ENCODE measurements around the gene NIPAL4. TPM values are rescaled to one million over a fixed set of nuclear protein-coding genes. Genes with fewer than 3 reads are reported as not detected.

The NIPAL4 gene
- polyA plus RNA-seq, 1 donor from 2014 or later, result not detected

DNA sequence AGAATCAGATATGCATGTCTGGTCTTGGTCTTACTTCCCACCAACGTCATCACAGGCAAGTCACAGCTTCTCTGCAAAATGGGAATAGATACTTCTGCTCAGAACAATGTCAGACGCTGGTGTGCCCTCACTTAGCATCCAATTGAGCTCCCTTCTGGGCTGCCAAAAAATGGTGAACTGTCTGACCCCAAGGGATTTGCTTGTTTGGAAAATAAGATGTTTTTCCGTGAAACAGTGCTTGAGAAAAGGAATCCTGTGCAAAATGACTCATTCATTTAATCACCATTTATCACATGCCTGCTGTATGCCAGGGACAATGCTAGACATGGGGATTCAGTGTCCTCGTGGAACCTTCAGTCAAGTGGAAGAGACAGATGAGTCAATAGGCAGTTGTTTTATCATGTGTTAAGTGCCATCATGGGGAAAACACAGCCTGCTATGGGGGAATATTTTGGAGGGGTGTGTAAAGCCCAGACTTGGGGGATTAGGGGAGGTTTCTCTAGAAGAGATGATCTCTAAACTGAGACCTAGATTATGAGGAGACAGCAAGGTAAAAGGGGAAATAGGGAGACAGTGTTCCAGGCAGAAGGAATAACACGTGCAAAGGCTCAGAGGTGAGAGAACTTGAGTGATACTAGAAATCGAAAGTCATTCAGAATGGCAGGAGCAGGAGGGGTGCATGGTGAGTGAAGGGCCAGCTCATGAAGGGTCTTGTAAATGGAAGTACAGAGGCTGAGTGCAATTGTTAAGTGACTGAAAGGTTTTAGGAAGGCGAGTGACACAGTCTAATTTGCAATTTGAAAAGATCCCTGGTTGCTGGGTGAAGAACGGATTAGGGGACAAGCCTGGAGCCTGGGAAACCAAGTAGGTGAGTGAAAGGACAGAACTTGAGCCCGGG lies 3.9 kb downstream of the NIPAL4 start:
- Histone ChIP-seq H3K4me2 (ENCODE audit: low read length) (no peak overlapping the region), H3F3A (ENCODE audit: insufficient read depth, low read length, poor library complexity, severe bottlenecking) (no peaks in the 10 kb centered on the region), H3K27ac (ENCODE audit: low read length) (no peak overlapping the region), H3K4me3 (ENCODE audit: low read length) (no peak overlapping the region), H3K36me3 (ENCODE audit: insufficient read depth, low read length) (no peaks in the 10 kb centered on the region), H3K9me2 (ENCODE audit: insufficient read depth, low read length) (no peaks in the 10 kb centered on the region), H4K20me1 (ENCODE audit: insufficient read depth) (no peaks in the 10 kb centered on the region), H3K27me3 (ENCODE audit: insufficient read depth, low read depth, low read length) (peaks cover 28% of the 10 kb centered on the region), H3K79me2 (replicated peaks; ENCODE audit: insufficient read depth, low read length) (no peaks in the 10 kb centered on the region), H3K9ac (ENCODE audit: low read length) (no peak overlapping the region), H2AFZ (ENCODE audit: low read depth, low read length) (no peak overlapping the region), H3K9me3 (ENCODE audit: low read length) (no peaks in the 10 kb centered on the region)
- TF ChIP-seq, protein P1, sequence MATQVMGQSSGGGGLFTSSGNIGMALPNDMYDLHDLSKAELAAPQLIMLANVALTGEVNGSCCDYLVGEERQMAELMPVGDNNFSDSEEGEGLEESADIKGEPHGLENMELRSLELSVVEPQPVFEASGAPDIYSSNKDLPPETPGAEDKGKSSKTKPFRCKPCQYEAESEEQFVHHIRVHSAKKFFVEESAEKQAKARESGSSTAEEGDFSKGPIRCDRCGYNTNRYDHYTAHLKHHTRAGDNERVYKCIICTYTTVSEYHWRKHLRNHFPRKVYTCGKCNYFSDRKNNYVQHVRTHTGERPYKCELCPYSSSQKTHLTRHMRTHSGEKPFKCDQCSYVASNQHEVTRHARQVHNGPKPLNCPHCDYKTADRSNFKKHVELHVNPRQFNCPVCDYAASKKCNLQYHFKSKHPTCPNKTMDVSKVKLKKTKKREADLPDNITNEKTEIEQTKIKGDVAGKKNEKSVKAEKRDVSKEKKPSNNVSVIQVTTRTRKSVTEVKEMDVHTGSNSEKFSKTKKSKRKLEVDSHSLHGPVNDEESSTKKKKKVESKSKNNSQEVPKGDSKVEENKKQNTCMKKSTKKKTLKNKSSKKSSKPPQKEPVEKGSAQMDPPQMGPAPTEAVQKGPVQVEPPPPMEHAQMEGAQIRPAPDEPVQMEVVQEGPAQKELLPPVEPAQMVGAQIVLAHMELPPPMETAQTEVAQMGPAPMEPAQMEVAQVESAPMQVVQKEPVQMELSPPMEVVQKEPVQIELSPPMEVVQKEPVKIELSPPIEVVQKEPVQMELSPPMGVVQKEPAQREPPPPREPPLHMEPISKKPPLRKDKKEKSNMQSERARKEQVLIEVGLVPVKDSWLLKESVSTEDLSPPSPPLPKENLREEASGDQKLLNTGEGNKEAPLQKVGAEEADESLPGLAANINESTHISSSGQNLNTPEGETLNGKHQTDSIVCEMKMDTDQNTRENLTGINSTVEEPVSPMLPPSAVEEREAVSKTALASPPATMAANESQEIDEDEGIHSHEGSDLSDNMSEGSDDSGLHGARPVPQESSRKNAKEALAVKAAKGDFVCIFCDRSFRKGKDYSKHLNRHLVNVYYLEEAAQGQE (IDR thresholded peaks at IDR 0.05; ENCODE audit: borderline replicate concordance), result no peak
- TF ChIP-seq RAD21 (conservative IDR thresholded peaks at IDR 0.05) (no peak), EP300 (conservative IDR thresholded peaks at IDR 0.05; ENCODE audit: poor library complexity, severe bottlenecking) (no peak), MXI1 (conservative IDR thresholded peaks at IDR 0.05; ENCODE audit: poor library complexity, severe bottlenecking) (no peak), POLR2AphosphoS5 (IDR thresholded peaks at IDR 0.05) (no peak), TAF1 (IDR thresholded peaks at IDR 0.05; ENCODE audit: low read depth) (no peak), EZH2 (IDR thresholded peaks at IDR 0.05; ENCODE audit: borderline replicate concordance, insufficient read depth, low read length, poor library complexity, severe bottlenecking) (no peak), SMC3 (conservative IDR thresholded peaks at IDR 0.05; ENCODE audit: poor library complexity) (no peak), CTCF (IDR thresholded peaks at IDR 0.05; ENCODE audit: poor library complexity, severe bottlenecking) (no peak)

DNA sequence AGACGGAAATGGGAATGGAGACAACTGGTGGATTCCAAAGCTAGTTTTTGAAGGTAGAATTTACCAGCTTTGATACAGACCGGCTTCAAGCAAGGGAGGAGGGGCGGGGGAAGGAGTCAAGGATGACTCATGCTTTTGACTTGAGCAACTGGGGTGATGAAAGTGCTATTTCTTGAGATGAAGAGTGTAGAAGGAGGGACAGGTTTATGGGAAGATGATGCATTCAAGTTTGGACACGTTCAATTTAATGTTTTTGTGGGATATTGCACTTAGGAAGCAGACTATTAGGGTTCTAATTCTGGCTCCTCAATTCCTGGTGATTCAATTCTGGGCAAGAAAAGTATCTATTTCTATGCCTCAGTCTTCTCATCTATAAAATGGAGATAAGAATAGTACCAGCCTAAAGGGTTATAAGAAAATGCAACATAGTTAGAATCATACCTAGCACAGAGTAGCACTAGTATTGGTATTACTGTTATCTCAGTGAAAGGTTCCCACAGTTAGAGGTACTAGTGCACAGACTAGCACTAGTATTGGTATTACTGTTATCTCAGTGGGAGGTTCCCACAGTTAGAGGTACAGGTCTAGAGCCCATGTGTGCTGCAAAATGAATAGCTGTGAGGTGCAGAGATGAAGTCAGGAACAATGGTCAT lies 4.6 kb downstream of the NIPAL4 start:
- no peak overlapping the region for H2AFZ ChIP-seq (ENCODE audit: low read depth, low read length)
- H3K27ac ChIP-seq (ENCODE audit: low read length), result no peak overlapping the region
- TF ChIP-seq MXI1 (conservative IDR thresholded peaks at IDR 0.05; ENCODE audit: poor library complexity, severe bottlenecking), result no peak
- TF ChIP-seq POLR2AphosphoS5 (IDR thresholded peaks at IDR 0.05), result no peak
- TF ChIP-seq, protein P1 (IDR thresholded peaks at IDR 0.05; ENCODE audit: borderline replicate concordance), result no peak
- TF ChIP-seq EZH2 (IDR thresholded peaks at IDR 0.05; ENCODE audit: borderline replicate concordance, insufficient read depth, low read length, poor library complexity, severe bottlenecking), result no peak
- no peak for TF ChIP-seq TAF1 (IDR thresholded peaks at IDR 0.05; ENCODE audit: low read depth)
- TF ChIP-seq RAD21 (conservative IDR thresholded peaks at IDR 0.05), result no peak
- TF ChIP-seq EP300 (conservative IDR thresholded peaks at IDR 0.05; ENCODE audit: poor library complexity, severe bottlenecking), result no peak
- TF ChIP-seq CTCF (IDR thresholded peaks at IDR 0.05; ENCODE audit: poor library complexity, severe bottlenecking), result no peak
- TF ChIP-seq SMC3 (conservative IDR thresholded peaks at IDR 0.05; ENCODE audit: poor library complexity), result no peak
- H3K27me3 ChIP-seq (ENCODE audit: insufficient read depth, low read depth, low read length), result peaks cover 20% of the 10 kb centered on the region
- H3K9me3 ChIP-seq (ENCODE audit: low read length), result no peaks in the 10 kb centered on the region
- H4K20me1 ChIP-seq (ENCODE audit: insufficient read depth), result no peaks in the 10 kb centered on the region
- no peak overlapping the region for H3K4me3 ChIP-seq (ENCODE audit: low read length)
- H3F3A ChIP-seq (ENCODE audit: insufficient read depth, low read length, poor library complexity, severe bottlenecking), result no peaks in the 10 kb centered on the region
- no peak overlapping the region for H3K4me2 ChIP-seq (ENCODE audit: low read length)
- H3K9me2 ChIP-seq (ENCODE audit: insufficient read depth, low read length), result no peaks in the 10 kb centered on the region
- no peak overlapping the region for H3K9ac ChIP-seq (ENCODE audit: low read length)
- H3K79me2 ChIP-seq (replicated peaks; ENCODE audit: insufficient read depth, low read length), result no peaks in the 10 kb centered on the region
- H3K36me3 ChIP-seq (ENCODE audit: insufficient read depth, low read length), result no peaks in the 10 kb centered on the region
